Upper lobe of left lung (tissue), 4 donors: Measurements from ENCODE around the gene MT3.

Source experiments
- CTCF ChIP-seq, 6 experiments: fragments of 450-650 bp in 4 of 6; fragments of 200-600 bp in 2 of 6; sonication (generic) in 2 of 6; IDR thresholded peaks; one replicate each; pipeline ENCODE4 v1.5.1; 2016 to 2019; ENCODE audit warnings: antibody characterized with exemption in 6 of 6
- POLR2A ChIP-seq, 4 donors: fragments of 450-650 bp; IDR thresholded peaks; one replicate each; pipeline ENCODE4 v1.5.1; 2016 to 2017; ENCODE audit warnings: antibody characterized with exemption in 4 of 4, mild to moderate bottlenecking in 2 of 4
- POLR2AphosphoS5 ChIP-seq, 2 donors: sonication (generic); formaldehyde crosslinking; IDR thresholded peaks; one replicate each; pipeline ENCODE4 v1.5.1; 2017; ENCODE audit warnings: antibody characterized with exemption in 2 of 2

GRCh38 chr16:56584276-56584675, 5.1 kb upstream of the MT3 start:
- TF ChIP-seq CTCF (IDR thresholded peaks at IDR 0.05) (no peak), POLR2A (IDR thresholded peaks at IDR 0.05) (no peak), POLR2AphosphoS5 (IDR thresholded peaks at IDR 0.05) (no peak)
